Loucy (cell line): ENCODE measurements around the gene FOXQ1.

Experiments
- H2AFZ ChIP-seq: fragments of 200-600 bp; sonication (generic); 2 replicates; pipeline ENCODE4 v1.6.0; 2016; ENCODE audit warnings: antibody characterized with exemption, mild to moderate bottlenecking, low read length, moderate library complexity
- H3F3A ChIP-seq: fragments of 200-600 bp; 2 replicates; pipeline ENCODE4 v1.6.0; 2016; ENCODE audit warnings: antibody characterized with exemption, low read depth, mild to moderate bottlenecking
- H3K27me3 ChIP-seq: fragments of 200-600 bp; sonication (generic); 2 replicates; pipeline ENCODE4 v1.6.1; 2014; ENCODE audit warnings: low read length, mild to moderate bottlenecking; ENCODE audit not compliant: insufficient read depth, poor library complexity, severe bottlenecking
- H3K36me3 ChIP-seq: fragments of 200-600 bp; sonication (generic); 2 replicates; pipeline ENCODE4 v1.6.1; 2016; ENCODE audit warnings: low read length; ENCODE audit not compliant: insufficient read depth
- H3K4me1 ChIP-seq: fragments of 200-600 bp; sonication (generic); 2 replicates; pipeline ENCODE4 v1.5.1; 2014; ENCODE audit warnings: low read length, mild to moderate bottlenecking; ENCODE audit not compliant: insufficient read depth, poor library complexity, severe bottlenecking
- H3K4me2 ChIP-seq: fragments of 200-600 bp; sonication (generic); 2 replicates; pipeline ENCODE4 v1.6.0; 2014; ENCODE audit warnings: antibody characterized with exemption, low read length, low read depth, mild to moderate bottlenecking; ENCODE audit not compliant: poor library complexity, severe bottlenecking
- H3K4me3 ChIP-seq: fragments of 200-600 bp; sonication (generic); 2 replicates; pipeline ENCODE4 v1.5.1; 2014; ENCODE audit warnings: low read length, mild to moderate bottlenecking, mixed read lengths; ENCODE audit not compliant: poor library complexity, severe bottlenecking
- H3K79me2 ChIP-seq: fragments of 200-600 bp; sonication (generic); 2 replicates; pipeline ENCODE4 v1.6.1; 2014; ENCODE audit warnings: low read length; ENCODE audit not compliant: insufficient read depth
- H3K9ac ChIP-seq: fragments of 200-600 bp; sonication (generic); 2 replicates; pipeline ENCODE4 v1.6.0; 2014; ENCODE audit warnings: mild to moderate bottlenecking, low read depth, low read length, moderate library complexity; ENCODE audit not compliant: poor library complexity, severe bottlenecking
- H3K9me2 ChIP-seq: fragments of 200-600 bp; sonication (generic); replicated peaks from 2 replicates; pipeline ENCODE4 v1.6.1; 2016; ENCODE audit warnings: low read depth, low read length, mixed read lengths
- H3K9me3 ChIP-seq: fragments of 200-600 bp; sonication (generic); 2 replicates; pipeline ENCODE4 v1.6.1; 2014; ENCODE audit warnings: mild to moderate bottlenecking, antibody characterized with exemption, low read length, low read depth; ENCODE audit not compliant: insufficient read depth
- H4K20me1 ChIP-seq: fragments of 200-600 bp; sonication (generic); 2 replicates; pipeline ENCODE4 v1.6.0; 2014; ENCODE audit warnings: antibody characterized with exemption, low read length, mild to moderate bottlenecking; ENCODE audit not compliant: insufficient read depth, poor library complexity, severe bottlenecking
- EZH2phosphoT487 ChIP-seq: fragments of 200-600 bp; IDR thresholded peaks from 2 replicates; pipeline ENCODE4 v1.6.1; 2018; ENCODE audit warnings: antibody characterized with exemption, mild to moderate bottlenecking, moderate library complexity, borderline replicate concordance
- TF ChIP-seq, protein P1 (sequence below): fragments of 200-600 bp; sonication (generic); conservative IDR thresholded peaks from 2 replicates; pipeline ENCODE4 v1.5.1; 2014; ENCODE audit warnings: mild to moderate bottlenecking, antibody characterized with exemption, low read length

FOXQ1 gene

DNA sequence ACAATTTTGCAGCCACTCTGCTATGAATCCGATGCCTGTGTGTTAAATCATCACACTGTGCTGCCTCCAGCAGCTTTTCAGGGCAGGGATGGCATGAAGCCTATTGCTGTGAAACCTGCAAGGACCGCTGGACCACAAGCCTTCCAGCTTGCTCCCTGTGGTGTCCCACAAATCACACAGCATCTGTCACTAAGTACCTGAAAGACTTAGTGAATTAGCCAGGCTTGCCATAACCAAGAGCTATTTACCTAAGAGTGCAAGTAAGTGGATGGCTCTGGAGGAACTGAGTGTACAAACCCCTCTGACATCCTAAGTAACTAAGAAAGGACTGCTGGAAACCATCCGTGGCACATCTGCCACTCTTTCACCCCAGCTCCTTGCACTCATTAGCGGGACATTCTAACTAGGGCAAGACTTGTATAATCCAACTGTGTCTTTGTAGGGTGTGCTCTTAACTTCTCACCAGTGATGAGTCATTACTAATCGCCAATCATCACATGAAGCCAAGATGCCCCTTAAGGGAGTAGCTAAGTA, 34.7 kb downstream of the FOXQ1 start:
- H3F3A ChIP-seq, result no peaks in the 10 kb centered on the region
- no peak overlapping the region for H2AFZ ChIP-seq
- no peaks in the 10 kb centered on the region for H4K20me1 ChIP-seq
- no peaks in the 10 kb centered on the region for H3K79me2 ChIP-seq
- no peak for TF ChIP-seq EZH2phosphoT487
- TF ChIP-seq, protein P1, sequence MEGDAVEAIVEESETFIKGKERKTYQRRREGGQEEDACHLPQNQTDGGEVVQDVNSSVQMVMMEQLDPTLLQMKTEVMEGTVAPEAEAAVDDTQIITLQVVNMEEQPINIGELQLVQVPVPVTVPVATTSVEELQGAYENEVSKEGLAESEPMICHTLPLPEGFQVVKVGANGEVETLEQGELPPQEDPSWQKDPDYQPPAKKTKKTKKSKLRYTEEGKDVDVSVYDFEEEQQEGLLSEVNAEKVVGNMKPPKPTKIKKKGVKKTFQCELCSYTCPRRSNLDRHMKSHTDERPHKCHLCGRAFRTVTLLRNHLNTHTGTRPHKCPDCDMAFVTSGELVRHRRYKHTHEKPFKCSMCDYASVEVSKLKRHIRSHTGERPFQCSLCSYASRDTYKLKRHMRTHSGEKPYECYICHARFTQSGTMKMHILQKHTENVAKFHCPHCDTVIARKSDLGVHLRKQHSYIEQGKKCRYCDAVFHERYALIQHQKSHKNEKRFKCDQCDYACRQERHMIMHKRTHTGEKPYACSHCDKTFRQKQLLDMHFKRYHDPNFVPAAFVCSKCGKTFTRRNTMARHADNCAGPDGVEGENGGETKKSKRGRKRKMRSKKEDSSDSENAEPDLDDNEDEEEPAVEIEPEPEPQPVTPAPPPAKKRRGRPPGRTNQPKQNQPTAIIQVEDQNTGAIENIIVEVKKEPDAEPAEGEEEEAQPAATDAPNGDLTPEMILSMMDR, result no peak
- no peak overlapping the region for H3K4me3 ChIP-seq
- H3K4me1 ChIP-seq, result no peaks in the 10 kb centered on the region
- peaks cover 16% of the 10 kb centered on the region; the same call in 1 of the 2 replicates for H3K9me3 ChIP-seq
- H3K27me3 ChIP-seq, result no peaks in the 10 kb centered on the region
- H3K36me3 ChIP-seq, result no peaks in the 10 kb centered on the region
- no peak overlapping the region for H3K9ac ChIP-seq
- no peak overlapping the region for H3K4me2 ChIP-seq
- no peaks in the 10 kb centered on the region for H3K9me2 ChIP-seq

- Histone ChIP-seq H3K4me1 (no peaks in the 10 kb centered on the region), H3K27me3 (no peaks in the 10 kb centered on the region), H3K9me3 (peaks cover 20% of the 10 kb centered on the region; the same call in 1 of the 2 replicates), H3F3A (no peaks in the 10 kb centered on the region), H3K79me2 (no peaks in the 10 kb centered on the region), H4K20me1 (no peaks in the 10 kb centered on the region), H2AFZ (no peak overlapping the region), H3K9ac (no peak overlapping the region), H3K9me2 (no peaks in the 10 kb centered on the region), H3K36me3 (no peaks in the 10 kb centered on the region), H3K4me3 (no peak overlapping the region), H3K4me2 (no peak overlapping the region)
- TF ChIP-seq EZH2phosphoT487, result no peak
- TF ChIP-seq, protein P1, result no peak
Observed at GRCh38 chr6:1347161-1347560, 35.3 kb downstream of the FOXQ1 start.

DNA sequence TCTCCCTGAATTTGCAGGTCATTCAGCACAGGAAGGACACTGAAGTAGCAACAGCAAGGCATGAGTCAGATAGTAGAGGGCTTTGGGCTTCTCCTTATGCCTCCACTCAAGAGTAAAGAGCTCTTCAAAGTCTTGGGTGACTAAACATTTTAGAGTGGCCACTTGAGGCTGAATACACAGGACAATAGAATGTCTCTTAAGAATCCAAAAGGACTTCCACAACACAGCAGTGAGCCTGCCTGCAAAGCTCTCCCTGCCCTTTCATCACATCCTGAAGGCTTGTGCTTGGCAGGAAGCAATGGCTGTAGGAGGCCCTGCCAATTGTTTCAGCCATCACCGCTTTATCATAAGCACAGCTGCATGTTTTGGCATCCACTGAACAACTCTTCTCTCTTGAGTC, 36.8 kb downstream of the FOXQ1 start:
- no peak overlapping the region for H3K4me3 ChIP-seq
- no peaks in the 10 kb centered on the region for H3K36me3 ChIP-seq
- no peaks in the 10 kb centered on the region for H3K27me3 ChIP-seq
- H3F3A ChIP-seq, result no peaks in the 10 kb centered on the region
- TF ChIP-seq, protein P1, result no peak
- TF ChIP-seq EZH2phosphoT487, result no peak
- H3K4me1 ChIP-seq, result no peaks in the 10 kb centered on the region
- H3K9me2 ChIP-seq, result no peaks in the 10 kb centered on the region
- H2AFZ ChIP-seq, result no peak overlapping the region
- H3K9me3 ChIP-seq, result peaks cover 20% of the 10 kb centered on the region; the same call in 1 of the 2 replicates
- H3K9ac ChIP-seq, result no peak overlapping the region
- H3K79me2 ChIP-seq, result no peaks in the 10 kb centered on the region
- no peak overlapping the region for H3K4me2 ChIP-seq
- no peaks in the 10 kb centered on the region for H4K20me1 ChIP-seq
